Stimulated activated CD4-positive, alpha-beta T cell treated with anti-CD3 and anti-CD28 coated beads, TNF-alpha, amount 100 ng/mL, for 48 hours (primary cell): ENCODE results near the gene MRPL10.

ENCODE experiments used
- DNase-seq, 3 donors: peaks; one replicate each; pipeline ENCODE4 v3.0.0-alpha.2; 2020; ENCODE audit warnings: low read depth in 3 of 3

The MRPL10 gene

GRCh38 chr17:47813512-47814031, 17.8 kb downstream of the MRPL10 start:
- no peak for DNase-seq

GRCh38 chr17:47813077-47813476, 18.3 kb downstream of the MRPL10 start:
- DNase-seq = no peak

DNA sequence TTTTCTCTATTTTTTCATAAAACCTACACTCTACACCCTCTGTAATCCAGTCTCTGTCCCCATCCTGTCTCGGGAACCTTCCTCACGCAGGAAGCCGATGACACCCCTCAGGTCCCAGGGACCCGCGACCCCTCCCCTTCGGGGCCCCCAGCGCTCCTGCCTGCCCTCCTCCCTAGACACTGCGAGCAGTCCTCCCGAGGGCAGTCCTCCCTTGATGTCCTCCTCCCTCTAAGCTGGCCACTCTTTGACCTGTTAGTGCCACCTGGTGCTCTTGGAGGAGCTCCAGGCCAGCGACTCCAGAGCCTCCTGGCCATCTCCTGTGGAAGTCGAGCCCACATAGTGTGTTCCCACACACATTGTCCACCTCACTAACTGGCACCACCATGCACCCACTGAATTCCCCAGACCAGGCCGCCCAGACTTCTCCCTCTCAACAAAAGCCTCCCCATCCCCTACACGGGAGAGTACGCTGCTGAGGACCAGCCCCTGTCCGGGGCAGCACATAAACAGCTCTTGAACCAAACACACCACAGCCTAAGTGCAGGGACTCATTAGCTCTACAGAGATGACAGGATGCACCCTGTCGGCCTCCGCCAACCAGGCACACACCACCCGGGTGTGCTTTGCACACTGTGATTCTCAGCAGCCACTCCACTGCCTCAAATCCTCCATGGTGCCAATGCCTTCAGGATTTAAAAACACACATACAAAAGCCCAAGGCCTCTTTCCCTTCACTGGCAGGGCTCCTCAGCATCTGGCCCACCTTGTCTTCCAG, 19.0 kb downstream of the MRPL10 start:
- no peak for DNase-seq

GRCh38 chr17:47811709-47812108, 19.6 kb downstream of the MRPL10 start:
- no peak for DNase-seq

DNA sequence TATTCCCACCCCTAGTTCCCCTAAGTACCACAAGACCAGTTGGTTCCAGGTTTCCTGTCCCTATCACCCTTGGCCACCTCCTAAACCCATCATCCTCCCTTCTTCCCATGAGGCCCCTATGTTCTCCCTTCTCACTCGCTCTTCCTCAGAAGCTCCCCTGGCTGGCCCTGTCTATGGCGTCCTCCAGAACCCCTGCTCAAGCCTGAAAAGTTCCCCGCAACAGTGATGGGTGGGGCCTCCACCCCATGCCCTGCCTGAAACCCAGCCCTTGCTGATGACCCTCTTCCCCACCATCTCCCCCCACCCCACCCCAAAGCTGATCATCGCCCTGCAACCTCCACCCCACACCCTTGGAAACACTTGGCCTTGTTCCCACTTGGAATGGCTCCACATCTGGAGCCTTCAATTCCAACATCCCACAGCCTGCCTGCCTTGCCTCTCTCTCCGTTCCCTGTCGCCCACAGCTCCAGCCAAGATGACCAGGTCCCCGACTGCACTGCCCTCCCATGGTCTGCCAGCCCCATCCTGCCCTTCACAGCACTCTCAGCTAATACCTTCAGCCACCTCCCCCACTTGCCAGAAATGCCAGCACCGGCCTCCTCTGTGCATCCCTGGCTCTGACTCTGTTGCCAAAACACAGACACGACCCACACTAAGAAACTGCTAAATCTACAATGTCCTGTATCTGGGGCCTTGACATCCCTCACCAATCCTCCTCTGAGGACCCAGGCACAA, 20.3 kb downstream of the MRPL10 start:
- no peak for DNase-seq

DNA sequence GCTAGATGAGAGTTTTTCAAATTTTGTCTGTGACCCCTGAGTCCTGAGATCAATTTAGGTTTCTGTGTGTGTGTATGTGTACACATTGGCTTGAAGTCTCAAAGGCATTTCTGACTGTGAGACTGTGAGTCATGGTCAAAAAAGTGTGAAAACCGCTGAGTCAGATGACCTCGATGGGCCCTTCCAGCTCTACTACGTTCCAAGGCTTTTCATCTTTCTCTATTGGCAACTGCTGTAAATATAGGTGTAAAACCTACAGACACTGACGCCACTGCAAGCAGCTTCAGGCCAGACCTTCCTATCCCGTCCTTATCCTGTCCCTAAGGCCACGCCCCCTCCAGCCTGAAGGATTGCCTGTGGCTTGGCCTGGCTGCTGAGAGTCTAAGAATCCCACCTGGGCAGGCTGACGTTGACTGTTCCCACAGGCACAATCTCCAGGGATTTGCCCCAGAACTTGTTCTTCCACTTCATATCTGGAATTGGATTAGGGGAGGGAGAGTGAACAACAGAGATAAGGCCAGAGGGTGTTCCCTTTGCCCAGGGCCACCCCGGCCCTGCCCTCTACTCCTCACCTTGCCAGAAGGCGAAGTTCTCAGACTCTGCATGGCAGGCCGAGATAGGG, 21.0 kb downstream of the MRPL10 start:
- DNase-seq = peak in 1 of 3 donors; percentile 15

- no peak for DNase-seq
These were observed 22.4 kb downstream of the MRPL10 start for GRCh38 chr17:47808830-47809480.

GRCh38 chr17:47808036-47808829, 23.1 kb downstream of the MRPL10 start:
- no peak for DNase-seq

- no peak for DNase-seq
These were observed 23.9 kb downstream of the MRPL10 start for GRCh38 chr17:47807421-47807820.

DNA sequence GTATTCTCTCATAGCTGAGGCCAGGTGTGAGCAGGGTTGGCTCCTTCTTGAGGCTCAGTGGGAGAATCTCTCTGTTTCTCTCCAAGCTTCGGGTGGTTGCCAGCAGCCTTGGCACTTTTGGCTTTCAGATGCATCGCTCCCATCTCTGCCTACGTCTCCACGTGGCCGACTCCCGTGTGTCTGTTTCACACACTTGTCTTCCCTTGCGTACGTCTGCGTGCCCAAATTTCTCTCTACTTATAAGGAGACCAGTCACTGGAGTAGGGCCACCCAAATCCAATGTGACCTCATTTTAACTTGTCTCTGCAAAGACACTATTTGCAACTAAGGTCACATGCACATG, 24.5 kb downstream of the MRPL10 start:
- DNase-seq = no peak

- no peak for DNase-seq
These were observed 25.1 kb downstream of the MRPL10 start for GRCh38 chr17:47806026-47806912.

- no peak for DNase-seq
These were observed 26.9 kb downstream of the MRPL10 start for GRCh38 chr17:47804461-47804860.

DNA sequence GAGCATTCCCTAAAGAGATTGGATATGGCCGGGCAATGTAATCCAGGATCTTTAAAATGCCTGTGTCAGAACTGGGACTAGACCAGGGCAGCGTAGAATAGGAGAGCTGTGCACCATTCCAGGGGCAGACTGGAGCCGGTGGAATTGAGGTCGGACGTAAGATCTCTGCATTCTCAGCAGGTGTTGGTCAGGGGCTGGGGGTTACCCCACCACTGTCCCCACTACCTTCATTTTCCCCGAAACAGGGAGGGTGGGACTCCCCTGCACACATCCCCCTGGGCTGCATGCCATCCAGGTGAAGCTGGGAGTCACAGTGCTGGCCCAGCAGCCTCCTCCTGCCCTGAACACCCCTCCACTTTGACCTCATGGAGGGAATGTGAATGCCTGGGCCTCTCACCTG, 27.6 kb downstream of the MRPL10 start:
- DNase-seq = no peak

DNA sequence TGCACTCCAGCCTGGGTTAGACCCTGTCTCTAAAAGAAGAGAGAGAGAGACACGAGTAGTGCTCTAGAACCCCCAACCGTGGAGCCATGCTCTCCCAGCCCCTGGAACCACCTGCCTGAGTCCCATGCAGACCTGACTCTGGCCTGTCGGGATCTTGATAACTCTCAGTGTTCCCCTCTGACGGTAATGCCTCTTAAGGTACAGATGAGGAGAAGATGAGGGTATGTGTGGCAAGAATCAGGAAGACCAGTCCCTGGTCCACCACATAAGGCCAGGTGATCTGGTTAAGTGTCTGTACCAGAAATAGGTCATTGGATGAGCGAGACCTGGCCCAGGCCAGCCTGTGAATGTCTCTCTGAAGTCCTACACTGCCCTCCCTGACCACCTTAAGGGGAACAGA, 28.1 kb downstream of the MRPL10 start:
- no peak for DNase-seq

GRCh38 chr17:47802341-47803022, 28.9 kb downstream of the MRPL10 start:
- peak; percentile 23 to 46 (median 32) for DNase-seq

- no peak for DNase-seq
These were observed 29.4 kb downstream of the MRPL10 start for GRCh38 chr17:47801906-47802305.

DNA sequence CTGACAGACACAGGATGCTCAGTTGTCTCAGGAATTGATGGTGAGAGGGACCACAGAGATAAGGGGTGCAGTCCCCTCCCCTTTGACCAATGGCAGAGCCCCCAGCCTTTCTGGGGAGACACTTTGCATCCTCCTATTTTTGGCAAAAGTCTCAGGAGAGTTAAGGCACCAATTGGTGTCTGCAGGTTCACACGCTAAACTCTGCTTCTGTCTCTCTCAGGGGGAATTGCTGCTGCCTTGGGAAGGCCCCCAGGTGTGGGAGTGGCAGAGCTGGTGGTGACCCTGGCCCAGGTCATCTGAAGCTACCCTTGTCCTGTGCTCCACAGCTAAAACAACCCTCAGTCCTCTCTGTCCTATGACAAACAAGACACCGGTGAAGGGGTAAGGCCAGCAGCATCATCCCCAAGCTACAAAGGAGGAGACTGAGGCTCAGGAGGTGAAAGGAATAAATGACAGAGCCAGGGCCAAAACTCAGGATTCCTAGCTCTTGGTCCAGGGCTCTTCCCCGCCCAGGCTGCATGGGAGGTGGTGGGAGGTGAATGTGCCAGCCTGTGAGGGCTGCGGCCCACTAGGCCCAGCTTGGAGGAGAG, 30.1 kb downstream of the MRPL10 start:
- no peak for DNase-seq

- DNase-seq = no peak
These were observed 30.7 kb downstream of the MRPL10 start for GRCh38 chr17:47800686-47801085.

DNA sequence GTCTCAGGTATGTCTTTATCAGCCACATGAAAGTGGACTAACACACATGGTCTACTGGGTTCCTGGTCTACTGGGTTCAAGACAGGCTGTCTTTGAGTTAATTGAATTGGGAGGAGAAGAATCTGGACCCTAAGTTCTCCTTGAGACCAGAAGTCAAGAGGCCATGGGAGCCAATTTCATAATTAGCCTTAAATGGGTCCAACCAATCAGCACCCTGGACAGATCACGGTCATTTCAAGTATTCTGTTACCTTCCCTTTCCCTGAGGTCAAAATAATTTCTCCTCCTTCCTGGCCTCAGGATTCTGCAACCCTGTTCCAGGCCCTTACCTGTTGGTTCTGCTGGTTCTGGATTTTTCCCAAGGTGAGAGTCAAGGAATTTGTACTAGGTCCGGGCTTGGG, 33.5 kb downstream of the MRPL10 start:
- DNase-seq = no peak
